ENCODE results near the gene MOGAT1.

DNA sequence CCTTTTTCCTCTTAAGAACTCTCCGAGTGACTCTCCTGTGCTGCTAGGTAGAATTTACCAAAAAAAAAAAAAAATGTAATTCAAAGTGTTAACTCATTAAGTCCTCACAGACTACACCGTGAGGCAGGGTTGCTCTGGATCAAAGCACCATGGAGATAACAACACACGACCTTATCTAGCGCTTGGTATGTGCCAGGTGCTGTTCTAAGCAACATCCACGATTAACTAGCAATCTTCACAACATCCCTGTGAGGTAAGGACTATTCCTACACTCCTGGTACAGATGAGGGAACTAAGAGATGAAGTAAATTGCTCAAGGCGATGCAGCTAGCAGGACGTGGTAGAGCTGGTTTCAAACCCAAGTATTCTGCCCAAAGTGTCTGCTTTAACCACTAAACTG is 1.8 kb downstream of the MOGAT1 start:
- TF ChIP-seq GATA2 (IDR thresholded peaks at IDR 0.05; ENCODE audit: low read depth, low read length) (no peak), GATA3 (IDR thresholded peaks at IDR 0.05; ENCODE audit: low read depth, low read length) (no peak)

Measured in SH-SY5Y (cell line).